Activated gamma-delta T cell (primary cell): ENCODE measurements around the gene RBM38.
A peak's percentile ranks its signal among the peaks of the same experiment; 100 is the strongest.
"Not testable (repeated sequence)": the region's sequence is repeated elsewhere in the genome, so short reads cannot be mapped to it uniquely, and the experiment has no call there.

Experiments
- DNase-seq: peaks from one replicate; lab custom pipeline; 2025; lab: John Stamatoyannopoulos, UW
- total RNA-seq, 2 donors: gene quantifications; one replicate each; lab custom pipeline; 2026; lab: John Stamatoyannopoulos, UW

Gene RBM38
- 79.5 to 97.3 reads per million in 2 donors for total RNA-seq

DNA sequence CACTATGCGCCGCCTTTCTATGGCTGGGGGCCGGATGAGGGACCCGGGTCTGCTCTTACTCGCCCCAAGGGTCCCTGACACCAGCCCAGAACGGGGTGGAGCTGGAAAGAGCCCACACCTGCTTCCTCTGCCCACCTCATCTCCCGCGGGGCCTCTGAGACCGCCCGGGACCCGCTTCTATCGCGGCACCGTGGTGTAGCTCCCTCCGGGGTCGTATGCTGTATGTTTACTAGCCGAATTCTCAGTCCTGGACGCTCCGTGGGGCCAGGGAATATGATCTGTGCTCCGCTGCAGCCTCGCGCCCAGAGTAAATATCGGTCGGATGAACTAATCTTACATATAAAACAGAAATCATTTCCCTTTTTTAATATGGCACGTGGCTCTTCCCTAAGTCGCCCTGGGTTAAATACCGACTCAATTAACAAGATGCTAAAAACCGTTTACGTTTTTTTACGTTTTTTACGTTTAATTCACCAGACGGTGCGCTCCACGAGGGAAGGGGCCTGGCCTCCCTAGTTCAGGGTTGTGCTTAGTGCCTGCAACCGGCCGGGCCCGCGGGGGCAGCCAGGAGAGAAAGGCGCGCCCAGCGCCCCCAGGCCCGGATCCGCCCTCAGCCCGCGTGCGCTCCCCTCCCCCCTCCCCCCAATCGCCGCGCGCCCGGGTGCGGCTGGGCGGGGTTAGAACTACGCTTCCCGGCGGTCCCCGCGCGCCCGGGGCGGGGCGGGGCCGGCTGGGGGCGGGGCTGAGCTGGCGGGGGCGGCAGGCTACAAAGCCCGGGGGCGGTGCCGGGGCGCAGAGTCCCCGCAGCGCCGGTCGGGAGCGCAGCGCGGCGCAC, at the start of gene RBM38:
Gene RBM38, plus strand, starts transcription at position 793 of the 835 bp plus-strand sequence. CDS start 186 bp downstream, outside the sequence.
- DNase-seq = peak; percentile 61

DNA sequence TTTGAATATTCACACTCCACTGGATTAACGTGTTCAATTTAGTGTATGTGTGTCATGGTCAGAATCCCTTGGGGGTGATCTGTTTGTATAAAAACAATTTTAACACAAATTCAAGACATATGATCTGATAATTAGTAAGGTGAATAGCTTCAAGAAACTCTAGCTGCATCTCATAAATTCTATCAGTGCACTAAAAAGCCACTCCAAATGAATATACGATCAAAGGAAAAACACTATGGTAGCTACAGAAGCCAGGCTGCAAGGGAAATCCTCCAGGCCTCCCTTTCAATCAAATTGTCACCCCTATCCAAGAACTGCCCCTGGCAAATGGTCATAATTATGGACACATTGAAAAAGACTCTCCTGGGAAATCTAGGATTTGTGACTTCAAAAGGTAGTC, 49.5 kb upstream of the RBM38 start:
- no peak for DNase-seq

DNA sequence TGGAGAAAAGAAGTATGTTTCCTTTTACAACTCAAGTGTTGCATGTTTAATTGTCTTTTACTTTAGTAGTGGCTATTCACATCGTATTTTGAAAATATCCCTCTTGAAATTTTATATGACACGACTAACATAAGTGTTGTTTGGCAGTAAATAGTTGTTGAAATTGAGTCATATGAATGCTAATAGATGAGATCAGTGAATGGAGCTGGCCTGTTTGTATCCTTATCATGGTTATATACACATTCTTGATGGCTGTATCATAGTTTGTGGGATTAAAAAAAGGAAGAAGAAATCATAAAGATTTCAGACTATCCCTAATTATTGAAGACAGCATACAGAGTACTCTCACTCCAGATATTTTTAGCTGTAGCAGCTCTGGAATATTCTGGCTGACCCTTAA, 48.4 kb upstream of the RBM38 start:
- no peak for DNase-seq

DNA sequence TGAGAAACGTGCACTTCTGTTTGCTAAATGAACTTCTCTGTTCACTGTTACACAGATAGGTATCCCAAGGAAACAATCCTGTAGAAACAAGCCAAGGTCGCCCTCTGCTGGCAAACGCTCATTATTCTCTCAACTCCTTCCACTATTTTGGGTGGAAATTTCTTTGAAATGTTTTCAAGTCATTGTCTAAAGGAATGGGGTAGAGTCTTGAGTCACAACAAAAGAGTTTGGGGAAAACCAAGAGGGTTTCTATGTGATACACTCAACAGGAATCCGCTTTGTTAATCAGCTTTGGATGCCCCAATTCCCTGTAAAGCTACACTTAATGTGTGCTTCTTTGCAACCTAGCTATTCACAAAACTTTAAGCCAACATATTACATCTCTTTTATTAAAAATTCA, 44.7 kb upstream of the RBM38 start:
- no peak for DNase-seq

- no peak for DNase-seq
These were observed 43.8 kb upstream of the RBM38 start for GRCh38 chr20:57347393-57347792.

DNA sequence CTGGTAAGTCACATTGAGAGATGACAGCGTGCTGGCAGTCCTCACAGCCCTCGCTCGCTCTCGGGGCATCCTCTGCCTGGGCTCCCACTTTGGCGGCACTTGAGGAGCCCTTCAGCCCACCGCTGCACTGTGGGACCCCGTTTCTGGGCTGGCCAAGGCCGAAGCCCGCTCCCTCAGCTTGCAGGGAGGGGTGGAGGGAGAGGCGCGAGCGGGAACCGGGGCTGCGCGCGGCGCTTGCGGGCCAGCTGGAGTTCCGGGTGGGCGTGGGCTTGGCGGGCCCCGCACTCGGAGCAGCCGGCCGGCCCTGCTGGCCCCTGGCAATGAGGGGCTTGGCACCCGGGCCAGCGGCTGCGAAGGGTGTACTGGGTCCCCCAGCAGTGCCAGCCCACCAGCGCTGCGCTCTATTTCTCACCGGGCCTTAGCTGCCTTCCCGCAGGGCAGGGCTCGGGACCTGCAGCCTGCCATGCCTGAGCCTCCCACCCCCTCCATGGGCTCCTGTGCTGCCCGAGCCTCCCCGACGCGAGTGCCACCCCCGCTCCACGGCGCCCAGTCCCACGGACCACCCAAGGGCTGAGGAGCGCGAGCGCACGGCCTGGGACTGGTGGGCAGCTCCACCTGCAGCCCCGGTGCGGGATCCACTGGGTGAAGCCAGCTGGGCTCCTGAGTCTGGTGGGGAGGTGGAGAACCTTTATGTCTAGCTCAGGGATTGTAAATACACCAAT, 42.8 kb upstream of the RBM38 start:
- not testable (repeated sequence) for DNase-seq

GRCh38 chr20:57348922-57349574, 42.1 kb upstream of the RBM38 start:
- not testable (repeated sequence) for DNase-seq

DNA sequence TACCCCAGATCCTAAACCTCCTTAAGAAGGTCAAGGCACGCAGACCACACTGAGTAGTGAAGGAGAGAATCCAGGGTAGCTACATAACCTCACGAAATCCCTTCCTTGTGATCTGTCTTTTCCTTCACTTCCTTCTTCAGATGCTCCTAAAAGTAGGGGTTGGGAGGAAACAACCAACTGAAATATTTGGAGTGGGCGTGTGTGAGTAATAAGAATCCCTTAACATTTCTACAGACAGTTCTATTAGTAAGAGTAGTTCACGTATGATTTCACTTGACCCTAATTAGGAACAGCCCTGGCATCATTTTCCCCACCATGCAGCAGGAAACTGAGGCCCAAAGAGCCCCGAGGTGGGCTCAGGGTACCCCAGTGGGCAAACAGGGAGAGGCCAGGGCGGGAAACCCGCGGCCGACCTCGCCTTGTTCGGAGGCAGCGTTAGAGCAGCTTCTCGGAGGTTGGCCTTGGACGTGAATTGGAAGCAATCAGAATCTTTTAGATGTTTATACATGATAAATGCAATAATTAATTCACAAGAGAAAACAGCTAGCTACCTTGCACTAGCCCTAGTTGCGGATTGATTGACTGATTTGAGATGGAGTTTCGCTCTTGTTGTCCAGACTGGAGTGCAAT, 41.0 kb upstream of the RBM38 start:
- no peak for DNase-seq

- DNase-seq = not testable (repeated sequence)
These were observed 40.5 kb upstream of the RBM38 start for GRCh38 chr20:57350726-57351041.

- DNase-seq = peak; percentile 82
These were observed 40.0 kb upstream of the RBM38 start, which contains the start of gene RAE1 for GRCh38 chr20:57351042-57351783. Gene RAE1, plus strand, starts transcription at chr20:57351255. Its CDS starts 2,784 bp downstream, at chr20:57354039.

DNA sequence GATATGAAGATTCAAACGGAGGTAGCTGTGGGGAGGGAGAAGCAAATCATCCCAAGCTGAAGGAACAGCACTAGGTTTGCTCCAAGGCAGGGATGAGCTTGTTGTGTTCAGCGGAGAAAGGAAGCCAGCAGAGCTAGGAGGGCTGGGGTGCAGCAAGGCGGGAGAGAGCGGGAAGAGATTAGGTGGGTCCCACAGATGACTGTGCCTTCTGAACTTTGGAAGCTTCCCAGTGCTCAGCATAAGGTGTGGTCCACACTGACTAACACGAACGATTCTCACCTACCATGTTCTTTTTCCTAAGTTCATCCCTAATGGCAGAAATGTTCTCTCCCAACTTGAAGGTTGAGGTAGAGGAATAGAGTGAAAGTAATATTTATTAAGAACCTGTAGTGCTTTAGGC, 38.9 kb upstream of the RBM38 start:
- DNase-seq = no peak

GRCh38 chr20:57353351-57353750, 37.8 kb upstream of the RBM38 start:
- DNase-seq = no peak

- DNase-seq = no peak
These were observed 29.7 kb upstream of the RBM38 start for GRCh38 chr20:57361517-57361916.

DNA sequence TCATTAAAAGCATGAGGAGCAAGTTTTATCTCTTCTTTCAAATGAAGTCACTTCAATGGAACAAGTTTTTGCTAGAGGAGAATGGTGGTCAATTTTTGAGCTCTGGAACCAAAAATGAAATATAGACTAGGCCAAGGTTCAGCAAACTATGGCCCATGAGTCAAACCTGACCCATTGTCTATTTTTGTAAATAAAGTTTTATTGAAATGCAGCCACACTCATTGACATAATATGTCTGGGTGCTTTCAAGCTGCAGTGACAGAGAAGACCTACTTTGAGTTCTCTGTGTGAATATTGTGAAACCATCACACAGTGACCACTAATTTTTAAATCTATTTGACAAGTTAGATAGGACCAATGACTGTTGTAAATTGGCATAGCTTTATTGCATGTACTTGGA, 26.7 kb upstream of the RBM38 start:
- no peak for DNase-seq

DNA sequence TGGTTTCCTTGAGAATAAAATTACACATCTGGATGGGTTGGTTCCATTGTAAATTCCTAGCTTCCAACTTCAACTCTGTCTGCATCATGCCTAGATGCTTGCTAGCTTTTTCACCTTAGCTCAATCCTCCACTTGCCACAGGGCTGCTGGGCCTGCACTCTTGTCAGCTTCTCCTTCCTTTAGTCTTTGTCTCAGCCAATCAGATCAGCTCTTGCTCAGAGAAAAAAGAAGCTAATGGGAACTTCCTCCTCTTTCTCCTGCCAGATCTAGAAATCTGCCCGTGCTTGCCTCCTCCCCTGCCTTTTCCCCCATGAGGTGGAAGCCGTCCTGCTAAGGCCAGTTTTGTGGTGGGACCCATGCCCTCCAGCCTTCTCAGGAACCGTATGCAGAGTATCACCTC, 21.6 kb upstream of the RBM38 start:
- DNase-seq = no peak

DNA sequence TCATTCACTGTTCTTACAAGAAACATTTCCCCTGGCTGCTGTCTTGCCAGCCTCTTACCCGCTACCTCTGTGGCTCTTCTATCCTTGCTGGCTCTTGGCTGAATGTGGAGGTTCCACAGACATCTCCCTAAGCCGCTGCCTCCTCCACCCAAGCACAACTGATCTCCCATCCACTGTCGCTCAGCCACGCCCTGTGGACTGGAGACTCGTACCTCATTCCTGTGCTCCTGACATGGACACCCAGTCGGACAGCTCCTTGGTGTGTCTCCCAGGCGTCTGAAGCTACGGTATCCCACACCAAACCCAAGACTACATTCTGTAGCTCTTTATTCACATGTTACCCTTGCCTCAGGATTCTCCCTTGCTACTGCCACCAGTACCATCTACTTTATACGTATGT, 20.9 kb upstream of the RBM38 start:
- DNase-seq = no peak

- DNase-seq = no peak
These were observed 19.8 kb upstream of the RBM38 start for GRCh38 chr20:57371363-57371762.

- no peak for DNase-seq
These were observed 19.0 kb upstream of the RBM38 start for GRCh38 chr20:57372157-57372556.

DNA sequence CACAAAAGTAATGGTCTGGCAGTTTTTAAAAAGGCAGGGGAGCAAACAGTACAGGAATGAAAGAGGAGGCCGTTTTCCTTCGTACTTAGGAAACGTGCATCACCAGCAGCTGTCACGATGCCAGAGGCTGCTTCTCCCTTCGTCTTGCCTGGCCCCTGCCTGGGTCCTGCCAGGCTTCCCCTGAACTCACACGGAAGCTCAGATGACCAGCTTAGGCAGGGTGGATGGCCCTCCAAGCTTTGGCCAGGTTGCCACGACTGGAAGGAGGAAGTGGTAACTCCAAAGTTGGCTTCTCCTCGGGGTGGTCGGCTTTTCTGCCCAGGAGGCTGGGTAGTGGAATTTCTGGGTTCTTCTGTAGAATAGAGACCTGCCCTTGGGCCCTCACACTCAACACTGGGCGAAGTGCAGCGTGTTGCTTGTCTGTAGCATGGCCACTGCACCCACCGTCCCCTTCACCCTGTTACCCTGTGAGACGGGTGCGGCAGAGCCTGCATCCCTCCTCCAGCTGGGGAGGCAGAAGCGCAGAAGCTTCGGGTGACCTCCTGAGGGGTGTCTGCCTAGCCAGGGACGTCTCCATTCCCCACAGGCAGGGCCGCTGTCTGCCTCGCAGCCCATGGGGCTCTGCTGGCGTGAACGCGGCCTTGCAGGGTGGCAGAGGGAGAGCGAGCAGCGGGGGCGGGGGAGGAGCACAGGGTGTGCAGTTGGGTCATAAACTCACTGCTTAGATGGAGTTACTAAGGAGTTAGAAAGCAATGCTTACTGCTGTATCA, 18.4 kb upstream of the RBM38 start:
- no peak for DNase-seq

DNA sequence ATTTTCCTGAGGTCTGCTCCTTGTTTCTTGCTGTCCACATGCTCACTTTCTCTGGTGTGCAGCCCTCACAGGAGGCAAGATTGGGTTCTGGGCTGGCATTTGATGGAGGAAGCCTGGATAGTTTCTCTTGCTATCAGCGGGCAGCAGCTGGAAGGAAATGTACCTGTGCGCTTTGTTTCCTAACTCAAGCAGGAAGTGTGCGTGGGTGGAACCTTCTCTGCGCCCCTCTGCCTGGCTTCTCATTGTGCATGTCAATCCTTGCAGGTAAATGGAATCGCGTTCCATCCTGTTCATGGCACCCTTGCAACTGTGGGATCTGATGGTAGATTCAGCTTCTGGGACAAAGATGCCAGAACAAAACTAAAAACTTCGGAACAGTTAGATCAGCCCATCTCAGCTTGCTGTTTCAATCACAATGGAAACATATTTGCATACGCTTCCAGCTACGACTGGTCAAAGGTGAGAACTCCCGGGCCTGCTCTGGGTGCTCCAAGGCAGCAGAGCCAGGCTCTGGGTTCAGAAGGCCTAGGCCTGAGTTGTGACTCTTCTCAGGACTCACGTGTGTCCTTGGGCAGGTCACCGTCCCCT, 16.8 kb upstream of the RBM38 start:
- DNase-seq = no peak
